ENCODE results near the gene GPS1. TPM values are rescaled to one million over a fixed set of nuclear protein-coding genes. Genes with fewer than 3 reads are reported as not detected.

GPS1 gene
- total RNA-seq, 1 donor from 2014 or later: 85.8 TPM

GRCh38 chr17:82076018-82076784 is 24.5 kb downstream of the GPS1 start:
- DNase-seq (ENCODE audit: low spot score): no peak

DNA sequence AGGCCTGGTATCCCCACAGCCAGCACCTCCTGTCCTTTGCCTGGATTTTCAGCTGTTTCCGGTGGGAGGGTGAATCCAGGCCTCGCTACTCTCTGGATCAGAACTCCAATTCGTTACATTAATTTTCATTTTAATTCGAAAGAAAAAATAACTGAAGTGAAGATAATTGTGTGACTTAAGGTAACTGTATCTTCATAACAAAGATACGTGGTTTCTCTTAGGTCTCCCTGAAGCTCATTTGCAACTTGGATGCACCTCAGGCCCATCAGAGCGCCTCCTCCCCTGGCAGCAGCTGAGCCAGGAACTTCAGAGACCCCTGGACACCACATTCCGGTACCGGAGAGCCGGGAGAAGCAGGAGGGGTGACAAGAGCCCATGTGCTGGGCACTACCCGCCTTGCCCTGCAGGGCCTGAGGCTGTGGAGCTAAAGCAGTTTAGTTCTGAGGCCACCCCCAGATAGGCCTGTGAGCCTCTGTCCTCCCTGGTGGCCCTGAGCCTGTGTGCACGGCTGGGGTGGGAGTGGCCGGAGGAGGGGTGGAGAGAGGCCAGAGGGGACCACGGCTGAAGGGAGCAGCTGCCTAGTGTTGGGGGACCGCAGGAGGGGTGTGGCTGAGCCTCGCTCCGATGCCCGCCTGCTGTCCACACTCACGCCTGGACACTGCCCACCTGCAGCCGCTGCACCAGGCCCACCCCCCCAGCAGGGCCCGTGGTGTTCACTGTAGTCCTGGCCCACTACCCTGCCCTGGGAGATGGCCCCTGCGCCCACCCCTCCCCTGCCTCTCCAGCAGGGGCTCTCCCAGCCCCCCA is 25.3 kb downstream of the GPS1 start:
- DNase-seq (ENCODE audit: low spot score): no peak

DNA sequence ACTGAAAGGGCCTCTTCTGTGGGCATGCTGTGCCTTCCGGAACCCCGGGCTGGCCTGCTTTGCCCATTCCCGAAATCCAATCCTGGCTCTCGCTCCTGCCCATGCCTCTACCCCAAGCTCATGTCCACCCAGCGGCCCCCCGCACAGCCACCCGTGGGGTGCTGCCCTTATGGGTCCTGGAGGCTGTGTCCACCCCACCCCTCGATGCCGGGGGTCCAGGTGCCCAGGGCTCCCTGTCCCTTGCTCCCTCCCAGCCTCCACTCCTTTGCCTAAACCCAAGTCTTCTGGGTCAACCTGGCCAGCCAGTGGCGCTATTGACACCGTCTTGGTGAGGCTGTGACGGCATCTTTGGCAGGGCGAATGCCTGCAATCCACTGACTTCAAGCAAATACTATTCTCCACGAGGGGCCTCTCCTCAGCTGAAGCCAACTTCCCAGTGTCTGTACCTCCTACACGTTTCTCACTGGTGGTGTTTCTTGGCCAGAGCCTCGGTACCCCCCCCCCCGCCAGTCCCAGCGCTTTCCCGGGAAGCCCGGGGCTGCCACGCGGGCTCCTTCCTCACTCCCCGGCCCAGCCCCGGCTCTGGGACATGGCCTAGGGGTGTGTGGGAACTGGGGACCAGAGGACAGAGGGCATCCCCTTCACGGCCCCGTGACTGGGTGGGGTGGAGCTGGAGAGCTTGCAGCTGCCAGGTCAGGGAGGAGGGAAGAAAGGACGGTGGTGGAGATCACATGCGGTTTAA is 26.1 kb downstream of the GPS1 start:
- DNase-seq (ENCODE audit: low spot score): no peak

DNA sequence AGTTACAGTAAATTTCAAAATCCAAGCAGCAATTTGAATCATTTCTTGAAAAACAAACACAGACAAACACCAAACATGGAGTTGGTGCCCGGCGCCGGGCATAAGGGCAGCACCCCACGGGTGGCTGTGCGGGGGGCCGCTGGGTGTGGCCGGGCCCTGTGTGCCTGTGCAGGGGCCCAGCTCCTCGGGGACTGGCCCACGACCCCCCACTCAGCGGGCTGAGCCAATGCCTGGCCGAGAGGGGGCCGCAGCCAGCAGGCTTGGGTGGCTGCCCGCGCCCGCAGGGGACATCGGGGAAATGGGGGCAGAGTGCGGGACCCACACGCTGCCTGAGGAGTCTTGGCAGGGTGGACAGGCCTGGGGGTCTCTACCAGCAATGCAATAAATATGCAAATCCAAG is 26.7 kb downstream of the GPS1 start:
- DNase-seq (ENCODE audit: low spot score): no peak

GRCh38 chr17:82079001-82079677 is 27.4 kb downstream of the GPS1 start:
- DNase-seq (ENCODE audit: low spot score): no peak

GRCh38 chr17:82080048-82080788 is 28.5 kb downstream of the GPS1 start:
- DNase-seq (ENCODE audit: low spot score): no peak

GRCh38 chr17:82080789-82081464 is 29.2 kb downstream of the GPS1 start:
- no peak for DNase-seq (ENCODE audit: low spot score)

DNA sequence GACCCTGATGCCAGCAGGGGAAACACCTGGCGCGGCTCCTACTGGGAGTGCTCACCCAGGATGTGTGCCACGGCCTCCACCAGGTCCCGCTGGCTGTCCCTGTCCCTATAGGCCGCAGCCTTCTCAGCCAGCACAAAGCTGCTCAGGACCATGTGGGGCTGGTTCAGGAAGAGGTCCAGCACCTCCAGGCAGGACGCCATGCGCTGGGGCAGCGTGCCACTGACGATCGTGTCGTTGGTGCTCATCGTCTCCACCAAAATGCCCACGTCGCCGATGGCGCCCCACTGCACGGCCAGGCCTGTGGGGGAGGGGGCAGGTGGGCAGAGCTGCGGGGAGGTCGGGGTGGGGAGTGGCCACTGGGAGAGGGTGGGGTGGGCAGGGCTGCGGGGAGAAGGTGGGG is 29.8 kb downstream of the GPS1 start:
- no peak for DNase-seq (ENCODE audit: low spot score)

- DNase-seq (ENCODE audit: low spot score): no peak
Observed at GRCh38 chr17:82081966-82082365, 30.3 kb downstream of the GPS1 start.

DNA sequence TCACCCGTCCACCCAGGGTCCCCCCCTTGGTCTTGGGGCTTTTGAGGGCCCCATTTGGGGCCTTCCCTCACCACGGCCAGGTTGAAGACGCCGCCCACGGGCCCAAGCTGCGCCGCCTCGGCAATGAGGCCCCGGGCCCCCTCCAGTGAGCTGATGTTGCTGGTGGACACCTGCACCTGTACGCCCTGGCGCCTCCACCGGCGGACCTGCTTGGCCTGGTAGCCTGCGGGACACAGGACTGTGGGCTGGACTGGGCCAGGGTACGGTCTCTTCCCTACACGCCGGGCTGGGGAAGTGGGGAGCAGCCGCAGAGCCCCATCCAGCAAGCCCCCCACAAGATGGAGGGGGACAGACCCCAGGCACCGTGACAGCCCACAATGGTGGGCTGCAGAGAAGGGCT is 30.8 kb downstream of the GPS1 start:
- no peak for DNase-seq (ENCODE audit: low spot score)

GRCh38 chr17:82083009-82083408 is 31.3 kb downstream of the GPS1 start:
- no peak for DNase-seq (ENCODE audit: low spot score)

DNA sequence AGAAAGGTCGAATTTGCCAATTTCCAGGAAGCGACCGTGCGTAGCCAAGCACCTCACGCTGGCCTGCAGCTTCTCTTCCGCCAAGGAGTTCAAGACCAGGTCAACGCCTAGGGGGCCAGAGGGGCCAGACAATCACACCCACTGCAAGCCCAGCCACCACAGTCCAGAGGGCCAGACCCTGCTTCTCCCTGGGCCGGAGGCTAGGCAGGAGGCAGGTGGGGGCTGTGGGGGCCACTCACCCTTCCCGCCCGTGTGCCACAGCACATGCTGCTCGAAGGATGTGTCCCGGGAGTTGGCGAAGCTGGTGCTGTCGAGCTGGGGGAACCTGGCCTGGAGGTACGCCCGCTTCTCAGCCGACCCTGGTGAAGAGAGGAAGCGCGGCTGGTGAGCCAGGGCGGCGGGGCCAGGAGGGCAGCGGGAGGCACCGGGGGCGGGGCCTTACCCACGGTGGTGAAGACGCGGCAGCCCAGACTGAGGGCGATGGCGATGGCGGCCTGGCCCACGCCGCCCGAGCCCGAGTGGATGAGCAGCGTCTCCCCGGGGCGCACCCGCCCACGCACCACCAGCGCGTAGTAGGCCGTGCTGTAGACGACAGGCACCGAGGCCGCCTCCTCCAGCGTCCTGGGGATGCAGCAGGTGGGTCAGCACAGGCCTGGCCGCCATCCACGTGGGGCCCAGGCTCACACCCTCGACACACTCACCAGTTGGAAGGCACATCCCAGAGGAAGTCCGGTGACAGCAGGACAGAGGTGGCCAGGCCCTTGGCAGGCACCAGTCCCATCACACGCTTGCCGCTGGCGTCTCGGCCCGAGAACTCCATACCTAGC is 32.0 kb downstream of the GPS1 start:
- no peak for DNase-seq (ENCODE audit: low spot score)

- no peak for DNase-seq (ENCODE audit: low spot score)
Observed at GRCh38 chr17:82084373-82085030, 32.8 kb downstream of the GPS1 start.

DNA sequence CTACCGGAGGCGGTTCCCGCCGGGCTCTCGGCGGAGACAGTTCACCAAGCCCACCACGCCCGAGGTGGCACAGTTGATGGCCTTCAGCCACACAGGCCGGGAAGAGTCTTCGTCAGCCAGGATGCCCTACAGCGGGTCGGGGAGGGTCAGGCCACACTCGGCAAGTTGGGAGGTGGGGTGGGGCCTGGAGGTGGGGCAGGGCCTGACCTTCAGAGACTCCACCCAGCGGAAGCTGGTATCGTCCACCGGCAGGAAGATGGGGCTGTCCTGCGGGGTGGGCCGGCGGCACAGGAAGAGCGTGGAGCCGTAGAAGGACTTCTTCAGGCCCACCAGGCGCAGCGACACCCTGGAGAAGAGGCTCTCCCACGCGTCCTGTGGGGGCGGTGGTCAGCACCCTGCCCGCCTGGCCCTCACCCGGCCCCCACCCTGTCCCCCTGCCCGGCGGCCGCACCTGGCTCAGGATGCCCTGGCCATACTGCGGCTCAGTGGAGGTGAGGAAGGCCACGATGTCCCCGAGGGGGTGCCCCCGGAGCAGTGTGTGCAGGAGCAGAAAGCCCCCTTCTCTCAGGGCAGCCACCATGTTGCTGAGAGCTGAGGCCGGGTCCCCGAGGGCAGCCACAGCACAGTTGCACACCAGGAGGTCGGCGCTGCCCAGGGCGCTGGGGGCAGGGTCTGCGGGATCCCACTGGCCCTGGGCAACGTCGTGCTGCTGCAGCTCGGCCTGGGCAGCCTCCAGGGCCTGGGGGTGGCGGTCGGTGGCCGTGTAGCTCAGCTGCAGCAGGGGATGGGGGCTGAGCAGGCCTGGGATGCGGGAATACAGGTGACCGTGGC is 33.5 kb downstream of the GPS1 start:
- DNase-seq (ENCODE audit: low spot score): no peak

DNA sequence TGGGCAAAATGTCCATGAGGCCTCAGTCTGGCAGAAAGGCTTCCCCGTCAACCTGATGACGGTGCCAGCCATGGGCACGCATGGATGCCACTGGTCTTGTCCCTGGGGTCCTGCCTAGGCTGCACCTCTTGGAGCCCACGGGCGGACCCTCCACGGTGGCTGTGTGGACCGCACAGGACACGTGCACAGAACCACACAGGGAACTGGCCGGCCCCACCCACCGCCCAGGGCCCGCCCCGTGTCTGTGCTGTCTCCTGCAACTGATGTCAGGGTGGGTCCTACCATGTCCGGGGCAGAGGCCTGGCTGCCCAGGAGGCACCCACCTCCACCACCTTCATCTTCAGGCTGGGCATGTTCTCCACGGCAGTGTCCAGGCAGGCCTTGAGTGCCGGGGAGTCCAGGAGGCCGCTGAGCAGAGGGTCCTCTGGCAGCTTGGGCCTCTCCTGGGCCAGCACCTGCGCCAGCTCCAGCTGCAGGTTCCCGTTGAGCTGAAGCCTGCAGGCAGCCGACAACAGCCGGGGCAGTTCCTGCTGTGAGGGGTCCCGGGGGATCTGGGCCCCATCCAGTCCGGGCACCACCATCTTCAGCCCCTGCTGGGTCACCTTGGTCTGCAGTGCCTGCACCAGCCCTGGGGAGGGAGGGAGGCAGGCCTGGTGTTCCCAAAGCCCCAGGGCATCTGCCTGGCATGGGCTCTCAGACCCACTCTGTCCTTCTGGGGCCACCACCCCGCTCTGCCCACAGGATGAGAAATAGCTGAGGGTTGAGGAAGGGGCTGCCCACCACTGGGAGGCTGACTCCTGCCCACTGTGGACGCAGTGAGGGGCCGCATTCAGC is 34.5 kb downstream of the GPS1 start:
- DNase-seq (ENCODE audit: low spot score): no peak

- no peak for DNase-seq (ENCODE audit: low spot score)
Observed at GRCh38 chr17:82086941-82087906, 35.5 kb downstream of the GPS1 start.

Data from mesenteric fat pad (tissue), 1 donor.